NCI-H1694 (cell line): ENCODE measurements around the gene APOC1.
"Not testable (repeated sequence)": the region's sequence is repeated elsewhere in the genome, so short reads cannot be mapped to it uniquely, and the experiment has no call there.

Source experiments
- DNase-seq: peaks from one replicate; lab custom pipeline; 2025; lab: John Stamatoyannopoulos, UW

Gene APOC1

GRCh38 chr19:44889830-44890365 lies 24.5 kb upstream of the APOC1 start:
- DNase-seq = no peak

- peak; percentile 100 for DNase-seq
Measured at GRCh38 chr19:44890366-44891015, 23.9 kb upstream of the APOC1 start.

- DNase-seq = peak; percentile 100
Measured at GRCh38 chr19:44891016-44891882, 23.2 kb upstream of the APOC1 start, which contains the start of gene TOMM40. TSS of gene TOMM40 (plus strand) at chr19:44891254. CDS start at chr19:44891416, 162 bp downstream.

- DNase-seq = no peak
Measured at GRCh38 chr19:44892932-44893331, 21.5 kb upstream of the APOC1 start.

GRCh38 chr19:44893332-44894051 lies 20.9 kb upstream of the APOC1 start:
- no peak for DNase-seq

GRCh38 chr19:44894052-44894400 lies 20.4 kb upstream of the APOC1 start:
- no peak for DNase-seq

DNA sequence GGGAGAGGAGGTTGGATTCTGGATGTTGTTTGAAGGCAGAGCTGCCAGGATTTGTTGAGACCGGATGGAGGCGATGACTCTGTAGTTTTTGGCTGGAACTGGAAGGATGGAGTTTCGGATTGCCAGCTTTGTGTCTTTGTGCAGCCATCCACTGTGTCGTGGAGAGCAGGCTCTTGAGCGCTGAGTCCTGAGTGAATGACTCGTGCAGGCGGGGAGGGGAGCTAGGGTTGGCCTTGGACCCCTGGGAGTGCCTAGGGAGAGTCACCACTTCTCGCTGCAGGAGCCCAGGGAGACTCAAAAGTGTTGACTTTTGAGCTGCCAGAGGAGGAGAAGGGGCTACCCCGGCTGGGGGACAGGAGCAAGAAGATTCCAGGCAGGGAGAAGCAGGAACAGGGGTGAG lies 19.5 kb upstream of the APOC1 start:
- DNase-seq = no peak

- no peak for DNase-seq
Measured at GRCh38 chr19:44897835-44898234, 16.6 kb upstream of the APOC1 start.

DNA sequence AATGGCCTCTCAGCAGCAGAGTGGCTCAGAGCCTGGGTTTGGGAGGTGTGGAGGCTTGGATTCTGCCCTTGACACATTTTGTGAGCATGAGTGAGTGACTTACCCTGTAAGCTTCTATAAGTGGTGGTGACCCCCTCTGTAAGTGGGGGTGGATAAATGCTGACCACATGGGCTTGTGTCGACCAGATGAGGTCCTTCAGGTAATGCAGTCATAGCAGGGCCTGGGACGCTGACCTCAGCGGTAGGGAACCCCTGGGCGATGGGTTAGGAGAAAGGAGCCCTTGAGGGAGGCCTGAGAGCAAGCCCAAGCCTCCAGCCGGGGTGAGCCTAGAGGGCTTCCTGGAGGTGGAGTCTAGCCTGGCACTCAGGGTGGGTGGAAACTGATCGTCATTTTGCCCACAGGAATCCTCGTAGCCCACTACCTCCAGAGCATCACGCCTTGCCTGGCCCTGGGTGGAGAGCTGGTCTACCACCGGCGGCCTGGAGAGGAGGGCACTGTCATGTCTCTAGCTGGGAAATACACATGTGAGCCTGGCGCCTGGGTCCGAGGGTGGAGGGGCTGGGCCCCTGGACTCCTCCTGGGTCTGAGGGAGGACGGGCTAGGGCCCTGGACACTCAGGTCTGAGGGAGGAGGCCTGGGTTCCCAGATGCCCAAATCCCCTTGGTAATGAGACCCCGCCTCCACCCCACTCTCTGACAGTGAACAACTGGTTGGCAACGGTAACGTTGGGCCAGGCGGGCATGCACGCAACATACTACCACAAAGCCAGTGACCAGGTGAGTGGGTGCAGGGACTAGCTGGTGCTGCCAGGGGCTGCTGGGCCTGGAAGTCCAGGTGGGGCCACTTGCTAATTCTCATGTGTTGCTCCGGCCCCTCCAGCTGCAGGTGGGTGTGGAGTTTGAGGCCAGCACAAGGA lies 13.8 kb upstream of the APOC1 start:
- DNase-seq = no peak

DNA sequence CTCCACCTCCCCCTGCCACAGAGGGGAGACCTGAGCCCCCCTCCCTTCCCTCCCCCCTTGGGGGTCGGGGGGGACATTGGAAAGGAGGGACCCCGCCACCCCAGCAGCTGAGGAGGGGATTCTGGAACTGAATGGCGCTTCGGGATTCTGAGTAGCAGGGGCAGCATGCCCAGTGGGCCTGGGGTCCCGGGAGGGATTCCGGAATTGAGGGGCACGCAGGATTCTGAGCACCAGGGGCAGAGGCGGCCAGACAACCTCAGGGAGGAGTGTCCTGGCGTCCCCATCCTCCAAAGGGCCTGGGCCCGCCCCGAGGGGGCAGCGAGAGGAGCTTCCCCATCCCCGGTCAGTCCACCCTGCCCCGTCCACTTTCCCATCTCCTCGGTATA lies 11.2 kb upstream of the APOC1 start:
- DNase-seq = no peak

- peak; percentile 47 for DNase-seq
Measured at GRCh38 chr19:44903602-44904425, 10.6 kb upstream of the APOC1 start.

- peak; percentile 22 for DNase-seq
Measured at GRCh38 chr19:44904426-44904994, 9.9 kb upstream of the APOC1 start.

GRCh38 chr19:44905437-44906160 lies 8.8 kb upstream of the APOC1 start, which contains the start of gene APOE:
TSS of gene APOE (plus strand) at chr19:44905796. CDS start at chr19:44906625, 829 bp downstream.
- peak; percentile 22 for DNase-seq

GRCh38 chr19:44907613-44908012 lies 6.8 kb upstream of the APOC1 start:
- DNase-seq = no peak

DNA sequence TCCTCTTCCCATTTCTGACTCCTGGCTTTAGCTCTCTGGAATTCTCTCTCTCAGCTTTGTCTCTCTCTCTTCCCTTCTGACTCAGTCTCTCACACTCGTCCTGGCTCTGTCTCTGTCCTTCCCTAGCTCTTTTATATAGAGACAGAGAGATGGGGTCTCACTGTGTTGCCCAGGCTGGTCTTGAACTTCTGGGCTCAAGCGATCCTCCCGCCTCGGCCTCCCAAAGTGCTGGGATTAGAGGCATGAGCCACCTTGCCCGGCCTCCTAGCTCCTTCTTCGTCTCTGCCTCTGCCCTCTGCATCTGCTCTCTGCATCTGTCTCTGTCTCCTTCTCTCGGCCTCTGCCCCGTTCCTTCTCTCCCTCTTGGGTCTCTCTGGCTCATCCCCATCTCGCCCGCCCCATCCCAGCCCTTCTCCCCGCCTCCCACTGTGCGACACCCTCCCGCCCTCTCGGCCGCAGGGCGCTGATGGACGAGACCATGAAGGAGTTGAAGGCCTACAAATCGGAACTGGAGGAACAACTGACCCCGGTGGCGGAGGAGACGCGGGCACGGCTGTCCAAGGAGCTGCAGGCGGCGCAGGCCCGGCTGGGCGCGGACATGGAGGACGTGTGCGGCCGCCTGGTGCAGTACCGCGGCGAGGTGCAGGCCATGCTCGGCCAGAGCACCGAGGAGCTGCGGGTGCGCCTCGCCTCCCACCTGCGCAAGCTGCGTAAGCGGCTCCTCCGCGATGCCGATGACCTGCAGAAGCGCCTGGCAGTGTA lies 6.2 kb upstream of the APOC1 start:
- no peak for DNase-seq

GRCh38 chr19:44908836-44909261 lies 5.6 kb upstream of the APOC1 start:
- DNase-seq = no peak

DNA sequence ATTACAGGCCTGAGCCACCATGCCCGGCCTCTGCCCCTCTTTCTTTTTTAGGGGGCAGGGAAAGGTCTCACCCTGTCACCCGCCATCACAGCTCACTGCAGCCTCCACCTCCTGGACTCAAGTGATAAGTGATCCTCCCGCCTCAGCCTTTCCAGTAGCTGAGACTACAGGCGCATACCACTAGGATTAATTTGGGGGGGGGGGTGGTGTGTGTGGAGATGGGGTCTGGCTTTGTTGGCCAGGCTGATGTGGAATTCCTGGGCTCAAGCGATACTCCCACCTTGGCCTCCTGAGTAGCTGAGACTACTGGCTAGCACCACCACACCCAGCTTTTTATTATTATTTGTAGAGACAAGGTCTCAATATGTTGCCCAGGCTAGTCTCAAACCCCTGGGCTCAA lies 4.6 kb upstream of the APOC1 start:
- DNase-seq = no peak

GRCh38 chr19:44911896-44912295 lies 2.5 kb upstream of the APOC1 start:
- DNase-seq = not testable (repeated sequence)

GRCh38 chr19:44912854-44913253 lies 1.6 kb upstream of the APOC1 start:
- peak; percentile 15 for DNase-seq
